Measurements from ENCODE around the gene DBR1. TPM values are rescaled to one million over a fixed set of nuclear protein-coding genes. Genes with fewer than 3 reads are reported as not detected.

The DBR1 gene
- total and polyA plus RNA-seq, 2 donors from 2014 or later = 8.5 to 18.9 TPM

DNA sequence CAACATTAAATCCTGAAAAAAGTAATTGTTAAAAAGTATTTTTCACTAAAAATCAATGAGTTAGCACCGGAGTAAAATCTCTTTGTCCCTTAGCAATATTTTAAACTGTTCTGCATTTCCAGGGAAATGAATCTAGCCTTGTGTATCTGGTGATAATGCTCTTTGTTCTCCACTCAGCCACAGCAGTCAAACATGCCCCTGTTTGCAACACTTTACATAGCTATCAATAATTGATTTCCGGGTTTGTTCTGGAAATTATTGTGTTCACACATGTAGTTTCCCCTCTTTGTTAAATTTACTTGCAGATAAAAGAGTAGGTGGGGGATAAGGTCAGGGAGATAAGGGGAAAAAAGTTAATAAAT is 38.9 kb downstream of the DBR1 start:
- no peaks in the 10 kb centered on the region for H3K4me1 ChIP-seq (ENCODE audit: control insufficient read depth in 2 of 3, insufficient read depth in 2 of 3, low read depth in 1 of 3, low read length in 3 of 3)
- H3K27ac ChIP-seq (ENCODE audit: low read depth in 2 of 2, low read length in 2 of 2) = no peak overlapping the region
- H3K9ac ChIP-seq (ENCODE audit: low read length in 3 of 3) = no peak overlapping the region
- FAIRE-seq (no peak), DNase-seq (no peak)
- no peak overlapping the region for H3K4me3 ChIP-seq (ENCODE audit: low read length in 3 of 3)
- intact Hi-C loops (cut with DNase I) = no loop called here
- no peaks in the 10 kb centered on the region for H3K27me3 ChIP-seq (ENCODE audit: control insufficient read depth, insufficient read depth, low read length)
- H3K36me3 ChIP-seq (ENCODE audit: control insufficient read depth in 2 of 3, insufficient read depth in 3 of 3, low read length in 3 of 3) = no peaks in the 10 kb centered on the region
- TF ChIP-seq, protein P1, sequence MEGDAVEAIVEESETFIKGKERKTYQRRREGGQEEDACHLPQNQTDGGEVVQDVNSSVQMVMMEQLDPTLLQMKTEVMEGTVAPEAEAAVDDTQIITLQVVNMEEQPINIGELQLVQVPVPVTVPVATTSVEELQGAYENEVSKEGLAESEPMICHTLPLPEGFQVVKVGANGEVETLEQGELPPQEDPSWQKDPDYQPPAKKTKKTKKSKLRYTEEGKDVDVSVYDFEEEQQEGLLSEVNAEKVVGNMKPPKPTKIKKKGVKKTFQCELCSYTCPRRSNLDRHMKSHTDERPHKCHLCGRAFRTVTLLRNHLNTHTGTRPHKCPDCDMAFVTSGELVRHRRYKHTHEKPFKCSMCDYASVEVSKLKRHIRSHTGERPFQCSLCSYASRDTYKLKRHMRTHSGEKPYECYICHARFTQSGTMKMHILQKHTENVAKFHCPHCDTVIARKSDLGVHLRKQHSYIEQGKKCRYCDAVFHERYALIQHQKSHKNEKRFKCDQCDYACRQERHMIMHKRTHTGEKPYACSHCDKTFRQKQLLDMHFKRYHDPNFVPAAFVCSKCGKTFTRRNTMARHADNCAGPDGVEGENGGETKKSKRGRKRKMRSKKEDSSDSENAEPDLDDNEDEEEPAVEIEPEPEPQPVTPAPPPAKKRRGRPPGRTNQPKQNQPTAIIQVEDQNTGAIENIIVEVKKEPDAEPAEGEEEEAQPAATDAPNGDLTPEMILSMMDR (IDR thresholded peaks at IDR 0.05; ENCODE audit: borderline replicate concordance, extremely low read depth, insufficient read depth) = no peak
- H3K9me3 ChIP-seq (ENCODE audit: control insufficient read depth in 2 of 3, insufficient read depth in 1 of 3, low read length in 3 of 3) = no peaks in the 10 kb centered on the region

DNA sequence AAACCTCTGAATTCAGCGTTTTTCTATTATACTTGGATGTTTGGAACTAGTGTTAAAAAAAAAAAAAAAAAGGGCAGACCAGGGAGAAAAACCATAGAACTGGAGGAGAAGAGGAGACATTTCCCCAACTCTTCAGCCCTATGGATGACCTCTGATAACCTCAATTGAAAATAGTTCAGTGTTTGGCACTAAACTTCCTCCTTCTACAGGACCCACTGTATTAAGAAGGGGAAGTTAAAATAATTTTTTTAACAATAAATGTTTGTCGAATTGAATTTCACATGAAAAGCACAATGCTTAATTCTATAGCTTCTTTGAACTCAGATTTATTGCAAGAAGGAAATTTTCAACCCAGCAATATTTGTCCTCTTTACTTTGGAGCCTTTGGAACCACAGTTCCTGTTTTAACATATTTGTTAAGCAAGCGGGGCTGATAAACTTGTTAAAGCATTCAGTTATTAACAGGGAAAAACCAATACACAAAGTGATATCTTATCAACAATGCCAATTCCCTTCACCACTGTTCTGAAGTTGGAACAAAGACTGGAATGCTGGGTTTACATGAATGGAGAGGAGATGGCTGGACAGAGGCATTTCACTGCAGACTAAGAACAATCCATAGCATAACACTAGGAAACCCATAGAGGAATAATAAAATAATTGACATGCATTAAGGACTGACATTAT is 39.4 kb downstream of the DBR1 start:
- intact Hi-C loops (cut with DNase I) = no loop called here
- H3K27ac ChIP-seq (ENCODE audit: low read depth in 2 of 2, low read length in 2 of 2) = no peak overlapping the region
- H3K4me3 ChIP-seq (ENCODE audit: low read length in 3 of 3) = no peak overlapping the region

DNA sequence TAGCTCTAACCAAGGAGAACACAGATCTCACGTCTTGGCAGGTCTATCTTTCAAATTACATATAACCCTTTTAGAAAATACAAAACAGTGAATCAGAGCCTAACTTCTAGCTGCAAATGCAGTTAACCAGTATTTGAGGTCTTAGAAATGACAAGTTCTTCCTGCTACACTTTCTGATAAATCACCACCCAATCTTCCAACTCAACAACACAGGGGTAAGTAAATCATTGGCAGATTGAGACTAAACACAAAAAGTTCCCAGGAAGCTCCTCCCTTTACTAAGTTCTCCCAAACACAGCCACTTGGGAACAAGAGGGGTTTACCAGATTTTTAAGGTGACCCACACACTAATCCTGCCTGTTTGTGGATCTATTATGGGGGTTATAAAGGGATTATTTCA is 42.5 kb downstream of the DBR1 start, which contains the start of gene A4GNT:
Gene A4GNT (minus strand): TSS at position 152 of the 400 bp plus-strand sequence. CDS start 1,134 bp downstream, outside the sequence.
- H3K9ac ChIP-seq (ENCODE audit: low read length in 3 of 3) = no peak within 1 kb of the TSS
- H3K36me3 ChIP-seq (ENCODE audit: control insufficient read depth in 2 of 3, insufficient read depth in 3 of 3, low read length in 3 of 3) = no peaks in the 10 kb centered on the region
- H3K4me1 ChIP-seq (ENCODE audit: control insufficient read depth in 2 of 3, insufficient read depth in 2 of 3, low read depth in 1 of 3, low read length in 3 of 3) = no peaks in the 10 kb centered on the region
- DNase-seq (peak in 2 of 5 donors; percentile 17 to 26), FAIRE-seq (no peak)
- TF ChIP-seq, protein P1 (IDR thresholded peaks at IDR 0.05; ENCODE audit: borderline replicate concordance, extremely low read depth, insufficient read depth) = no peak
- H3K27ac ChIP-seq (ENCODE audit: low read depth in 2 of 2, low read length in 2 of 2) = no peak within 1 kb of the TSS
- H3K9me3 ChIP-seq (ENCODE audit: control insufficient read depth in 2 of 3, insufficient read depth in 1 of 3, low read length in 3 of 3) = no peaks in the 10 kb centered on the region
- intact Hi-C loops (cut with DNase I) = no loop called here
- no peaks in the 10 kb centered on the region for H3K27me3 ChIP-seq (ENCODE audit: control insufficient read depth, insufficient read depth, low read length)
- H3K4me3 ChIP-seq (ENCODE audit: low read length in 3 of 3) = no peak within 1 kb of the TSS

More for the DNA sequence above, 39.4 kb downstream of the DBR1 start:
- no peaks in the 10 kb centered on the region for H3K36me3 ChIP-seq (ENCODE audit: control insufficient read depth in 2 of 3, insufficient read depth in 3 of 3, low read length in 3 of 3)
- TF ChIP-seq, protein P1 (IDR thresholded peaks at IDR 0.05; ENCODE audit: borderline replicate concordance, extremely low read depth, insufficient read depth) = no peak
- H3K9ac ChIP-seq (ENCODE audit: low read length in 3 of 3) = no peak overlapping the region
- FAIRE-seq = no peak
- H3K9me3 ChIP-seq (ENCODE audit: control insufficient read depth in 2 of 3, insufficient read depth in 1 of 3, low read length in 3 of 3) = no peaks in the 10 kb centered on the region
- H3K4me1 ChIP-seq (ENCODE audit: control insufficient read depth in 2 of 3, insufficient read depth in 2 of 3, low read depth in 1 of 3, low read length in 3 of 3) = no peaks in the 10 kb centered on the region
- H3K27me3 ChIP-seq (ENCODE audit: control insufficient read depth, insufficient read depth, low read length) = no peaks in the 10 kb centered on the region
- DNase-seq = no peak
